WERI-Rb-1 (cell line): ENCODE results near the gene RAP2A.

ENCODE experiments used
- DNase-seq: peaks from one replicate; pipeline ENCODE4 v3.0.0-alpha.2; 2020
- H3K27ac ChIP-seq: fragments of 250-450 bp; sonication (Bioruptor Pico); 2 replicates; pipeline ENCODE4 v1.5.1; 2020; ENCODE audit warnings: mild to moderate bottlenecking, moderate library complexity
- H3K27me3 ChIP-seq: fragments of 250-450 bp; sonication (Bioruptor Pico); 2 replicates; pipeline ENCODE4 v1.5.1; 2021; ENCODE audit warnings: mild to moderate bottlenecking, low read depth, moderate library complexity; ENCODE audit not compliant: insufficient read depth, severe bottlenecking
- H3K36me3 ChIP-seq: fragments of 250-450 bp; sonication (Bioruptor Pico); 2 replicates; pipeline ENCODE4 v1.5.1; 2020; ENCODE audit warnings: mild to moderate bottlenecking, moderate library complexity
- H3K4me3 ChIP-seq: 2 replicates; pipeline ENCODE4 v1.5.1; 2011; ENCODE audit warnings: low read depth, mild to moderate bottlenecking, control low read depth, low read length
- H3K9me3 ChIP-seq: fragments of 250-450 bp; sonication (Bioruptor Pico); 2 replicates; pipeline ENCODE4 v1.5.1; 2021; ENCODE audit warnings: mild to moderate bottlenecking, moderate library complexity; ENCODE audit not compliant: severe bottlenecking
- TF ChIP-seq, protein P1 (sequence below): IDR thresholded peaks from 2 replicates; pipeline ENCODE4 v1.5.1; 2011; ENCODE audit warnings: low read depth, mild to moderate bottlenecking, control low read depth, inconsistent platforms, low read length

Gene RAP2A

DNA sequence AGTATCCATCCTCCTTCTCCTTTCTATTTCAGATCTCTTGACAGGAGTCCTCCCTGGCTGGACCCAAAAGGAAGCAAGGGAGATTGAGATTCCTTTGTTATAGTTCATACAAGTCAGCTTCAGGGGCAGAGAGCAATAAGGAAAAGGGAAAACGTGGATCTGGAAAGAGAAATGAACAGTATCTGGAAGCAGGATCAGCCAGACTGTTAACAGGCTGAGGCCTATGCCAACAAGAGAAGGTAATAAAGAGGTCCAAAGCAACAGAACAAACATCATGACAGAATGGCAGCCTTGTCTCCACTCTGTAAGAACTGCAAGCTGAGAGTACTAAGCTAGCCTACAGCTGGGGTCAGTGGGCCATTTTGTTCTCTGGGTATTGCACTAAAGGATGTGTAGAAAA lies 64.5 kb downstream of the RAP2A start:
- Histone ChIP-seq H3K27ac (no peak overlapping the region), H3K4me3 (no peak overlapping the region), H3K27me3 (no peaks in the 10 kb centered on the region), H3K36me3 (no peaks in the 10 kb centered on the region), H3K9me3 (no peaks in the 10 kb centered on the region)
- TF ChIP-seq, protein P1, sequence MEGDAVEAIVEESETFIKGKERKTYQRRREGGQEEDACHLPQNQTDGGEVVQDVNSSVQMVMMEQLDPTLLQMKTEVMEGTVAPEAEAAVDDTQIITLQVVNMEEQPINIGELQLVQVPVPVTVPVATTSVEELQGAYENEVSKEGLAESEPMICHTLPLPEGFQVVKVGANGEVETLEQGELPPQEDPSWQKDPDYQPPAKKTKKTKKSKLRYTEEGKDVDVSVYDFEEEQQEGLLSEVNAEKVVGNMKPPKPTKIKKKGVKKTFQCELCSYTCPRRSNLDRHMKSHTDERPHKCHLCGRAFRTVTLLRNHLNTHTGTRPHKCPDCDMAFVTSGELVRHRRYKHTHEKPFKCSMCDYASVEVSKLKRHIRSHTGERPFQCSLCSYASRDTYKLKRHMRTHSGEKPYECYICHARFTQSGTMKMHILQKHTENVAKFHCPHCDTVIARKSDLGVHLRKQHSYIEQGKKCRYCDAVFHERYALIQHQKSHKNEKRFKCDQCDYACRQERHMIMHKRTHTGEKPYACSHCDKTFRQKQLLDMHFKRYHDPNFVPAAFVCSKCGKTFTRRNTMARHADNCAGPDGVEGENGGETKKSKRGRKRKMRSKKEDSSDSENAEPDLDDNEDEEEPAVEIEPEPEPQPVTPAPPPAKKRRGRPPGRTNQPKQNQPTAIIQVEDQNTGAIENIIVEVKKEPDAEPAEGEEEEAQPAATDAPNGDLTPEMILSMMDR = no peak
- DNase-seq = no peak

DNA sequence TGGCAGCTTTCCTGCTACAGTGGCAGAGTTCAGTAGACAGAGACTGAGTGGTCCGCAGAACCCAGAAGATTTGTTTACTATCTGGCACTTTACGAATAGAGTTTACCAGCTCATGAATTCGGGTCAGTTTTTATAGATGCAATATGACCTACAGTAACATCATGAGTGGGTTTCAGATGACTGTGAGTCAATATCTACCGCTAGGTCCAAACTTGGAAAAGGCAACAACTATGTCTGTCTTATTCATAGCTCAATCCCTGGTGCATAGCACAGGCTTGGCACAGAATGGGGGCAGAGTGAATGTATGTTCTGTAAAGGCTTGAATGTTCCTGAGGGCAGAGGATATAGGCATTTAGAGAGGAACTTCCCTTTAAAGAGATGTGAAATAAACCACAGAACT lies 65.2 kb downstream of the RAP2A start:
- no peaks in the 10 kb centered on the region for H3K36me3 ChIP-seq
- DNase-seq = no peak
- no peak overlapping the region for H3K27ac ChIP-seq
- no peak overlapping the region for H3K4me3 ChIP-seq
- H3K9me3 ChIP-seq = no peaks in the 10 kb centered on the region
- H3K27me3 ChIP-seq = no peaks in the 10 kb centered on the region
- TF ChIP-seq, protein P1 = no peak

DNA sequence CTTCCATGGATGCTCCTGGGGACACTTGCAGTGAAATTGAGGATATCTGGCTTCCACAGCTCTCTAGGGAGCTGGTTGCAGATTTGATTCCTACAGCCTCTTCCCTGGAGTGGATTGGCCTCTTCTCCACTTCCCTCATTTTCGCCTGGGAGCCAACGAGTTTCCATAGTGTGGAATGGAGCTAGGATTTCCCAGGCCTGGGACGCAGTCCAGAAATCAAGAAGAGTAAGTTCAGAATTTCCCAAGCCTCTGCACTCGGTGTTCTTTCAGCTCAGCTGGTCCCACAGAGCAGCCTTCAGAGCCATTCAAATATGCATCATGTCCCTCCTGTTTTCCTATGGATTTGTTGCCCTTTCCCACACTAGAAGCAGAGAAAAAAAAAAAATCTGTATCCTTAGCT lies 68.2 kb downstream of the RAP2A start:
- H3K4me3 ChIP-seq = no peak overlapping the region

DNA sequence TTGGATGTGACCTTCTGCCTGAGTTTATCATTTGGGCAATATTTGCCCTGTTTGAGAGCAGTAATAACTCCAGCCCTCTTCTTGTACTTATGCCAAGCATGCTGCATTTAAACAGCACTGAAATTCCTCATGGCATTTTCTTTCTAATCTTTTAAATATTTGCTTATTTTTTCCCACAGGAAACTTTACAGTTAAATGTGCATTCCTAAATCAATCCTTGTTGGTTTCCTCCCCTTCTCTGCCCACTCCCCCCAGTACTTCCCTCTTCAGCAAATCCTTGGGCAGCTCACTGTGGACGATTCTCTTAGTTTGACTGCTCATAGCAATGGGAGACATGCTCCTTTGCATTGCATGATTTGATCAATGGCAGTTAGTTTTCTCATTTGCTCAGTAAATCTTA lies 68.7 kb downstream of the RAP2A start:
- Histone ChIP-seq H3K27ac (no peak overlapping the region), H3K27me3 (no peaks in the 10 kb centered on the region)

More for the DNA sequence above, 68.2 kb downstream of the RAP2A start:
- H3K36me3 ChIP-seq = no peaks in the 10 kb centered on the region
- H3K27ac ChIP-seq = no peak overlapping the region
- TF ChIP-seq, protein P1 = no peak
- DNase-seq = no peak
- H3K9me3 ChIP-seq = no peaks in the 10 kb centered on the region
- no peaks in the 10 kb centered on the region for H3K27me3 ChIP-seq

DNA sequence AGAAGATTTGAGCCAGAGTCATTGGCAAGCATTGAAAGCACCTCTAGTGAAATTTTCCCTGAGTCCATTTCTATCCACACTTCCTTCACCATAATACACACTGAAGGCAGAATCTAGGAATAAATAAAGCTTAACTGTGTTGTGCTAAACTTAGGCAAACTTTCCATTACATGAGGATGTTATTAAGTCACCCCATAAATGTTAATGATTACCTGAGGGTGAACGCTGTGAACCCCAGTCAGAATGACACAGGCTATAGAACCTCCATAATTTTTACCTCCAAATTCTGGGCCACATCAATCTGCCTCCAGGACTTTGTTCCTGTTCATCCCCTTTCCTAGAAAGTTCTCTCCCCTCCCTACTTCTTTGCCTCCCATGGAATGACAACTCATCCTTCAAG lies 71.0 kb downstream of the RAP2A start:
- TF ChIP-seq, protein P1 = no peak
- Histone ChIP-seq H3K27ac (no peak overlapping the region), H3K36me3 (no peaks in the 10 kb centered on the region), H3K9me3 (no peaks in the 10 kb centered on the region), H3K4me3 (no peak overlapping the region), H3K27me3 (no peaks in the 10 kb centered on the region)
- DNase-seq = no peak

More for the DNA sequence above, 68.7 kb downstream of the RAP2A start:
- no peaks in the 10 kb centered on the region for H3K9me3 ChIP-seq
- DNase-seq = no peak
- TF ChIP-seq, protein P1 = no peak
- H3K36me3 ChIP-seq = no peaks in the 10 kb centered on the region
- no peak overlapping the region for H3K4me3 ChIP-seq

DNA sequence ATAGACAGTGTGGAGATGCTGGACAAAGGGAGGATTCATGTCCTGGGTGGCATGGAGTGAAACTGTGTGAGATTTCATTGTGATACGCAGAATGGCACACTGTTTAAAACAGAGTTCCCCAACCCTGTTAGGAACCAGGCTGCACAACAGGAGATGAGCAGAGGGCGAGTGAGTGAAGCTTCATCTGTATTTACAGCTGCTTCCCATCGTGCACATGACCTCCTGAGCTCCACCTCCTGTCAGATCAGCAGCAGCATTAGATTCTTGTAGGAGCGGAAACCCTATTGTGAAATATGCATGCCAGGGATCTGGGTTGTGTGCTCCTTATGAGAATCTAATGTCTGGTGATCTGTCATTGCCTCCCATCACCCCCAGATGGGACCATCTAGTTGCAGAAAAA lies 72.5 kb downstream of the RAP2A start:
- no peak for DNase-seq
- Histone ChIP-seq H3K36me3 (no peaks in the 10 kb centered on the region), H3K27ac (no peak overlapping the region), H3K9me3 (no peaks in the 10 kb centered on the region), H3K27me3 (no peaks in the 10 kb centered on the region), H3K4me3 (no peak overlapping the region)
- TF ChIP-seq, protein P1 = no peak
